HG02973 (cell line): Measurements from ENCODE around the gene OR10G3.

Source experiments
- ATAC-seq: cut with Tn5 transposase; IDR thresholded peaks from one replicate; pipeline ENCODE4 v1.9.1; 2021; ENCODE audit warnings: moderate library complexity; ENCODE audit not compliant: unreplicated experiment

The OR10G3 gene

GRCh38 chr14:21535545-21536417 is 44.1 kb downstream of the OR10G3 start:
- no peak for ATAC-seq

DNA sequence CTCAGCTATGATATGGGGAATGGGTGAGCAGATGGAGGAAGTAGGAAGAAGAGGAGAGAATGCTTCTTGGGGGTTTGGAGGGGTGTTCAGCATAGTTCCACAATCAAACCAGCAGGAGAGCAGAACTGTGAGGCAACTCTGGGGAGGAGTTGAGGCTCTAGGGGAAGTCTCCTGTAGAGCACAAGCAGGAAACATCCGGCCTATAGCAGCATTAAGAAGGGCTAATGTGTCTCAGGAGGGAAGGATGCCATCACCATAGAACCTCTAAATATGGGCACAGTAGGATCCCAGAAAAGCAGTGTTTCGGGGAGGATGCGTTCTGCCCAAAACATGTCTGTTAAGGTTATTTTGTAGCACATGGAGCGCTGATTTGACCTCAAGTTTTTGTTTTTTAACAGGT is 45.3 kb downstream of the OR10G3 start:
- ATAC-seq = no peak

GRCh38 chr14:21533294-21533693 is 46.6 kb downstream of the OR10G3 start:
- ATAC-seq = no peak

DNA sequence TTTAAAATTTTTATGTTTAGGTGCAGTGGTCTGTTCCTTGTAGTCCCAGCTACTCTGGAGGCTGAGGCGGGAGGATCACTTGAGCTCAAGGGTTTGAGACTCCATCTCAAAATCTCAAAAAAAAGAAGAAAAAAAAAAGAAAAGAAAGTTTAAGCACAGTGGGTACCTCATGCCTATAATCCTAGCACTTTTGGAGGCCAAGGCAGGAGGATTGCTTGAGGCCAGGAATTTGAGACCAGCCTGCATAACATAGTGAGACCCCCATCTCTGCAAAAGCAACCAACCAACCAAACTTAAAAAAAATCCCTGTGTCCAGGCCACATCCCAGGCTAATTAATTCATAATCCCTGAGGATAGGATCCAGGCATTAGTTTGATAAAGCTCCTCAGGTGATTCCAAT is 50.4 kb downstream of the OR10G3 start:
- ATAC-seq = no peak

DNA sequence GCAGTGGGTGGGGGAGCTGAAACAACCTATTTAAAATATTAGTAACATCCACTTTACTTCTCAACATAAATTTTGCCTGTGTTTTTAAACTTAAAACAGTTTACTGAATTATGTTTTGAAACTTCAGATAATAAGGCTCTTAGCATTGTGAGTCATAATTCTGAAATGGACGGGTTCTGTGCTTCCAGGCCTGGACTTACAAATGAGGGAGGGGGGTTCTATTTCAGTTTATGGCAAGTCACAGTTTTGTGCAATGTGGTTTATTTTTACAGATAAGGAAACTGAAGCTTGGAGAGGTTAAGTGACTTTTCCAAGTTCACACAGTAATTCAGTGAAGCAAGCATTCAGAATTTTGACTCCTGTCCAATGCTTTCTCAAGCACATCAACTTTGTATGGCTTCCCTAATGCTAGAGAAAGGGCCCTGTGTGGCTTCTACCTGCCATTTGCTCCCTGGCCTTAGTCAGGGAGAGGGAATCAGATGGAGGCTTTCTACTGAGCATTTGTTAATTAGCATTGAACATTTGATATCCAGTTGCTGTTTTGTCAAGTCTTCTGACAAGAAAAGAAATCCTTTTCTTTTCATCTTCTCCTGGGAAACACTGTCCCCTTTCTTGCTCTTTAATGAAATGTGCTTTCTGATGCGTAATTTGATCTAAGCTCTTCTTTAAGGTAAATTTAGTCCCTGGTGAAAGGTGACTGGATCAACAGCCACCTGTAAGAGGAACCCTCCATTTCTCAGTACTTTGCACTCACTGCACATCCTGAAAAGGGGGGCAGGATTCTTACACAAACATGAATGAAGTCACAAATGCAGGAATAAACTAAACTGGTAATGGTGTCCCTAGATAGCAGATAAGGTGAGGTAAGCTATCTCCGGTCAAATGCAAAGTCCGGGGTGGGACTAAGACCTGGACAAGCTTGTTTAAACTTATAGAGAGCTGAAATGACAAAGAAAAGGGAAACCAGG is 51.2 kb downstream of the OR10G3 start:
- ATAC-seq = no peak

GRCh38 chr14:21527318-21527679 is 52.6 kb downstream of the OR10G3 start:
- ATAC-seq = no peak

- ATAC-seq = no peak
Observed at GRCh38 chr14:21526672-21527317, 53.1 kb downstream of the OR10G3 start.

- ATAC-seq = no peak
Observed at GRCh38 chr14:21525962-21526671, 53.8 kb downstream of the OR10G3 start, which contains the start of gene SALL2. Gene SALL2 (minus strand): TSS chr14:21526346. CDS start chr14:21526127, 219 bp downstream.

DNA sequence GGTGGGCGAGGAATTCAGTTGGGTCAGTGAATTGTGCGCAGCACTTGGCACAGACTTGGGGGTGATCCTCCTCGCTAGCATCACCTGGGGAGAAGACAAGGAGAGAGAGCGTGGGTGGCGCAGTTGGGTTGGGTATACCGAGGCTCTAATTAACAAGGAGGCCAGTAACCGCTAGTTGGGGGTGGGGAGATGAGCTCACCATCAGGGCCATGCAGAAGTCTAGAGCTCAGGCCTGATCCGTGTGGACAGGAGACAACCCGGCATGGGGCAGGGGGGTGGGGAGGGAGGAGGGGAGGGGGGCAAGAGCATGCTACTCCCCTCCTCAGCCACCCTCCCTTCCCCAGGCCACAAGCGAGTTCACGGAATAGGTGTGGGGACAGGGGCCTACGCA is 54.3 kb downstream of the OR10G3 start:
- no peak for ATAC-seq

DNA sequence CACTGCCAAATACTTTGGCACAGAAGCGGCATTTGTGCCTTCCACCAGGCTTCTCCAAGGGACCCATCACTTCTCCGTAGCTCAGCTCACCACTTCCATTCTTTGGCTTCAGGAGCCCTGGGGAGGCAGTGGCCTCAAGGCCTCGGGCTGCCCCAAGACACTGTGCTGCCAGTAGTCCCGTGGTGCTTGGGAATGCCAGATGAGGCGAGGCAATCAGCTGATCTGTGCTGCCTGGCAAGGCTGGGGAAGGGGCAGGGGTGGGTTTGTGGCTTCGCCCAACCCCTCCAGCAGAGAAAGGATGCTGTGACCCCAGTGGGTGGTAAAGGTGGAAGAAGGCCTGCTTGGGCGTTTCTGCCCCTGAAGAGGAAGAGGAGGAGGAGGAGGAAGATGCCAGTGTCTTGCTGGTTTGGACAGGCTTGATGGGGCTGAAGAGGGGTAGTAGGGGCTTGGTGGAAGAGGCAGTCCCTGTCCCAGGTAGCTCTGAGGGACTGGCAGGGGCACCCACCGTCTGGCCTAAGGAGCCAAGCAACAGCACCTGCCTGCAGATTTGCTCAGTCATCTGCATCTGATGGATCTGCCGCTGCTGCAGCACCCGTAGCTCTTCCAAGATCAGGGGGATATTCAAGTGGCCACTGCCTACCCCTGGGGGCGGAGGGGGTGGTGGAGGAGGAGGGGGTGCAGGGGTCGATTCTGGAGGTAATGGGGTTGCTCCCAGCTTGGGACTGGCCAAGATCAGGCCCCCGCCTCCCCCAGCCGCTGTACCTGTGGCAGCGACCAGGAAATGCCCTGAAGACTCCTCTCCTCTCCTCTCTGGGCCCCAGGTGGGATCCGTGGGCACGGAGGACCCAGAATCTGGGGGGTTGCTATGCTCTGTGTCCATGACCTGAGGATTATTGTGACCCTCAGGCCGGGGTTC is 55.0 kb downstream of the OR10G3 start:
- ATAC-seq = no peak

- ATAC-seq = no peak
Observed at GRCh38 chr14:21523203-21523602, 56.7 kb downstream of the OR10G3 start.

DNA sequence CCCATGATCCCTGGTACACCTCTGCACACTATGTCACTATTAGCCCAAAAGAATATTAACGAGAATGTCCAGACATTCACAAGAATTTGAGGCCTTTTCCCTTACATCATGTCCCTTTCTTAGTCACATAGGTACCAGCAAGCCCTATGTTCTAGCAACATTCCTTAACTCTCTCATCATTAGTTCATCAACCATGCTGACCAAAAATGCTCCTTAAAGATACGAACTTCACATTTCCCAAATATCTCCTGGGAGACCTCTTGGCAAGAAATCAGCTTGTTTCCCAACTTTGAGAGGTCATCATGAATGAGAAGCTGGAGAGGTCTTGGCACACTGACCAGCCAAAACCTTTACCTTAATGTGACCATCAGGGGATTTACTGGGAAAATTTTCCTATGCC is 58.4 kb downstream of the OR10G3 start:
- ATAC-seq = no peak

GRCh38 chr14:21520767-21521166 is 59.1 kb downstream of the OR10G3 start:
- ATAC-seq = no peak

DNA sequence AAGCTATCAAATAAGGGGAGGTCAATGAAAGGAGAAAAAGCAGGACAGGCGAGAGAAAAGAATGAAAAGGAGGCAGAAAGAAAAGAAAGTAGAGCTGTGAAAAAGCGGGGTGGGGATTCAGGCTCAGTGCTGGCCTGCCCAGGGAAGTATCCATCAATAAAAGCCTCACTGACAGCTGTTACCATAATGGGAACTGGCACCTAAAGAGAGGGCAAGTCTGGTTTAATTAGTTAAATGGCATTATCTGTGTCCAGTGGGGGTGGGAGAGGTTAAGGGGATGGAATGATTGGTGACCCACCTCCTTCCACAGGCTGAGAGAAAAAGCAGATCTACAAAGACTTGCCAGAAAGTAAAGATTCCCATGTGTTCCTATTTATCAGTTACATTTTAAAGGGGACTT is 61.2 kb downstream of the OR10G3 start:
- no peak for ATAC-seq
